K562 (cell line): ENCODE measurements around the gene SP2. TPM values are rescaled to one million over a fixed set of nuclear protein-coding genes. Genes with fewer than 3 reads are reported as not detected.

Experiments used
- ADNP ChIP-seq: fragments of 200-800 bp; sonication (Bioruptor generic); IDR thresholded peaks from 2 replicates; pipeline ENCODE4 v1.6.1; 2016; ENCODE audit warnings: missing genetic modification characterization, missing compliant biosample characterization
- BACH1 ChIP-seq: fragments of 200-800 bp; sonication (Bioruptor generic); IDR thresholded peaks from 2 replicates; pipeline ENCODE4 v1.6.1; 2016; ENCODE audit warnings: missing genetic modification characterization, missing compliant biosample characterization
- CBX5 ChIP-seq: IDR thresholded peaks from 2 replicates; pipeline ENCODE4 v1.6.1; 2014; ENCODE audit warnings: low read depth, borderline replicate concordance
- ETV1 ChIP-seq: fragments of 450-650 bp; conservative IDR thresholded peaks from 2 replicates; pipeline ENCODE4 v1.6.1; 2016; ENCODE audit warnings: missing genetic modification characterization, control low read depth, low read depth, missing compliant biosample characterization
- FOXK1 ChIP-seq: sonication (generic); formaldehyde crosslinking; IDR thresholded peaks from 2 replicates; pipeline ENCODE4 v1.8.0; 2022; ENCODE audit warnings: missing genetic modification reagents, mild to moderate bottlenecking, borderline replicate concordance
- JUN ChIP-seq, 2 experiments: sonication (generic) in 1 of 2; formaldehyde crosslinking in 1 of 2; IDR thresholded peaks; 2 replicates each; pipeline versions ENCODE4 v1.6.1 to v1.8.0; 2012 to 2022; ENCODE audit warnings: borderline replicate concordance in 2 of 2, mild to moderate bottlenecking in 2 of 2, improper control_type of control experiment in 1 of 2, low read depth in 1 of 2, low read length in 1 of 2, missing genetic modification reagents in 1 of 2
- KLF1 ChIP-seq: fragments of 450-650 bp; IDR thresholded peaks from 2 replicates; pipeline ENCODE4 v1.6.1; 2016; ENCODE audit warnings: missing genetic modification characterization, missing compliant biosample characterization
- MAZ ChIP-seq, 2 experiments: fragments of 450-650 bp in 1 of 2; sonication (generic) in 1 of 2; formaldehyde crosslinking; IDR thresholded peaks in 1 of 2; conservative IDR thresholded peaks in 1 of 2; 2 replicates each; pipeline versions ENCODE4 v1.4.0 to v1.5.0; 2020; ENCODE audit warnings: mild to moderate bottlenecking in 1 of 2, missing genetic modification reagents in 1 of 2
- MTF1 ChIP-seq: fragments of 250-450 bp; sonication (Bioruptor Pico); IDR thresholded peaks from 2 replicates; pipeline ENCODE4 v1.9.0; 2021; ENCODE audit warnings: moderate library complexity, mild to moderate bottlenecking, inconsistent platforms, borderline replicate concordance
- STAT5B ChIP-seq: fragments of 250-450 bp; sonication (Bioruptor Pico); IDR thresholded peaks from 2 replicates; pipeline ENCODE4 v1.8.0; 2021; ENCODE audit warnings: mild to moderate bottlenecking, inconsistent platforms
- ZBTB8A ChIP-seq: fragments of 450-650 bp; IDR thresholded peaks from 2 replicates; pipeline ENCODE4 v1.6.1; 2018; ENCODE audit warnings: mild to moderate bottlenecking, moderate library complexity; ENCODE audit not compliant: partially characterized antibody
- ZNF274 ChIP-seq: IDR thresholded peaks from 2 replicates; pipeline ENCODE4 v1.6.1; 2011; ENCODE audit warnings: low read depth, mild to moderate bottlenecking, low read length, moderate library complexity, borderline replicate concordance
- polyA plus RNA-seq, 8 experiments: library from polyadenylated mRNA; depleted of rRNA in 4 of 8; stranded (reverse) in 5 of 8; unstranded in 3 of 8; fragments of >200 nt; fragmentation: Nextera tagmentation in 2 of 8; fragmentation: Illumina TruSeq in 1 of 8; extraction: Ambion mirVana in 2 of 8; extraction: Trizol in 1 of 8; gene quantifications; 2 replicates each; pipeline versions ENCODE4 v1.2.1 to v1.2.3, GENCODE V29; 2011 to 2014; ENCODE audit warnings: inconsistent platforms in 1 of 8, missing spikeins in 1 of 8
- total RNA-seq, 7 experiments: library from RNA; depleted of rRNA in 6 of 7; stranded (reverse); fragments of >200 nt in 6 of 7; fragmentation: Illumina TruSeq in 2 of 7; extraction: Trizol in 2 of 7; gene quantifications; 2 replicates each; pipeline versions ENCODE4 v1.2.1 to v1.2.3, GENCODE V29; 2011 to 2021; ENCODE audit warnings: low replicate concordance in 1 of 7
- TF ChIP-seq, protein P1 (sequence below), 2 experiments: IDR thresholded peaks in 1 of 2; conservative IDR thresholded peaks in 1 of 2; 2 replicates each; pipeline ENCODE4 v1.6.1; 2016; ENCODE audit warnings: low read depth in 2 of 2, mild to moderate bottlenecking in 1 of 2, missing compliant biosample characterization in 1 of 2, missing genetic modification characterization in 1 of 2, moderate library complexity in 1 of 2
- TF ChIP-seq, protein P2 (sequence below): sonication (generic); formaldehyde crosslinking; IDR thresholded peaks from 2 replicates; pipeline ENCODE4 v1.8.0; 2023; ENCODE audit warnings: mild to moderate bottlenecking, missing genetic modification reagents
- TF ChIP-seq, protein P3 (sequence below): IDR thresholded peaks from 3 replicates; pipeline ENCODE4 v1.6.1; 2011; ENCODE audit warnings: borderline replicate concordance, mild to moderate bottlenecking, moderate library complexity; ENCODE audit not compliant: insufficient read length; ENCODE audit errors: extremely low read depth

Gene SP2
- total and polyA plus RNA-seq, 9 of the 15 experiments (the other 6 are each of a cell fraction or from before 2014, with no cell fraction given) = 0.77 to 22.3 (median 2.3) TPM

- TF ChIP-seq, protein P1, sequence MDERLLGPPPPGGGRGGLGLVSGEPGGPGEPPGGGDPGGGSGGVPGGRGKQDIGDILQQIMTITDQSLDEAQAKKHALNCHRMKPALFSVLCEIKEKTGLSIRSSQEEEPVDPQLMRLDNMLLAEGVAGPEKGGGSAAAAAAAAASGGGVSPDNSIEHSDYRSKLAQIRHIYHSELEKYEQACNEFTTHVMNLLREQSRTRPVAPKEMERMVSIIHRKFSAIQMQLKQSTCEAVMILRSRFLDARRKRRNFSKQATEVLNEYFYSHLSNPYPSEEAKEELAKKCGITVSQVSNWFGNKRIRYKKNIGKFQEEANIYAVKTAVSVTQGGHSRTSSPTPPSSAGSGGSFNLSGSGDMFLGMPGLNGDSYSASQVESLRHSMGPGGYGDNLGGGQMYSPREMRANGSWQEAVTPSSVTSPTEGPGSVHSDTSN (CRISPR knock-in tag; IDR thresholded peaks at IDR 0.05; ENCODE audit: low read depth) = peak; percentile 53
- TF ChIP-seq, protein P1 (tag; conservative IDR thresholded peaks at IDR 0.05; ENCODE audit: low read depth) = peak; percentile 83
- TF ChIP-seq FOXK1 (CRISPR knock-in tag) (no peak), ETV1 (tag) (peak; percentile 67), ZBTB8A (no peak), MAZ (CRISPR knock-in tag; conservative IDR thresholded peaks at IDR 0.05 in 1 of 2, IDR thresholded peaks at IDR 0.05 in 1 of 2) (peak; percentile 93 to 96), KLF1 (tag) (peak; percentile 98), ADNP (tag) (no peak), MTF1 (CRISPR knock-in tag) (no peak), STAT5B (CRISPR knock-in tag) (no peak), BACH1 (tag) (peak; percentile 81; the same call in 1 of the 2 replicates), CBX5 (no peak), ZNF274 (no peak), JUN (IDR thresholded peaks at IDR 0.05; ENCODE audit: borderline replicate concordance, low read depth, low read length) (peak; percentile 98), JUN (CRISPR knock-in tag; IDR thresholded peaks at IDR 0.05; ENCODE audit: borderline replicate concordance) (peak; percentile 82; the same call in 1 of the 2 replicates)
- TF ChIP-seq, protein P2, sequence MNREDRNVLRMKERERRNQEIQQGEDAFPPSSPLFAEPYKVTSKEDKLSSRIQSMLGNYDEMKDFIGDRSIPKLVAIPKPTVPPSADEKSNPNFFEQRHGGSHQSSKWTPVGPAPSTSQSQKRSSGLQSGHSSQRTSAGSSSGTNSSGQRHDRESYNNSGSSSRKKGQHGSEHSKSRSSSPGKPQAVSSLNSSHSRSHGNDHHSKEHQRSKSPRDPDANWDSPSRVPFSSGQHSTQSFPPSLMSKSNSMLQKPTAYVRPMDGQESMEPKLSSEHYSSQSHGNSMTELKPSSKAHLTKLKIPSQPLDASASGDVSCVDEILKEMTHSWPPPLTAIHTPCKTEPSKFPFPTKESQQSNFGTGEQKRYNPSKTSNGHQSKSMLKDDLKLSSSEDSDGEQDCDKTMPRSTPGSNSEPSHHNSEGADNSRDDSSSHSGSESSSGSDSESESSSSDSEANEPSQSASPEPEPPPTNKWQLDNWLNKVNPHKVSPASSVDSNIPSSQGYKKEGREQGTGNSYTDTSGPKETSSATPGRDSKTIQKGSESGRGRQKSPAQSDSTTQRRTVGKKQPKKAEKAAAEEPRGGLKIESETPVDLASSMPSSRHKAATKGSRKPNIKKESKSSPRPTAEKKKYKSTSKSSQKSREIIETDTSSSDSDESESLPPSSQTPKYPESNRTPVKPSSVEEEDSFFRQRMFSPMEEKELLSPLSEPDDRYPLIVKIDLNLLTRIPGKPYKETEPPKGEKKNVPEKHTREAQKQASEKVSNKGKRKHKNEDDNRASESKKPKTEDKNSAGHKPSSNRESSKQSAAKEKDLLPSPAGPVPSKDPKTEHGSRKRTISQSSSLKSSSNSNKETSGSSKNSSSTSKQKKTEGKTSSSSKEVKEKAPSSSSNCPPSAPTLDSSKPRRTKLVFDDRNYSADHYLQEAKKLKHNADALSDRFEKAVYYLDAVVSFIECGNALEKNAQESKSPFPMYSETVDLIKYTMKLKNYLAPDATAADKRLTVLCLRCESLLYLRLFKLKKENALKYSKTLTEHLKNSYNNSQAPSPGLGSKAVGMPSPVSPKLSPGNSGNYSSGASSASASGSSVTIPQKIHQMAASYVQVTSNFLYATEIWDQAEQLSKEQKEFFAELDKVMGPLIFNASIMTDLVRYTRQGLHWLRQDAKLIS (CRISPR knock-in tag) = 0 out of 2 replicates have a peak, but pooled peaks have one; percentile 44
- TF ChIP-seq, protein P3, sequence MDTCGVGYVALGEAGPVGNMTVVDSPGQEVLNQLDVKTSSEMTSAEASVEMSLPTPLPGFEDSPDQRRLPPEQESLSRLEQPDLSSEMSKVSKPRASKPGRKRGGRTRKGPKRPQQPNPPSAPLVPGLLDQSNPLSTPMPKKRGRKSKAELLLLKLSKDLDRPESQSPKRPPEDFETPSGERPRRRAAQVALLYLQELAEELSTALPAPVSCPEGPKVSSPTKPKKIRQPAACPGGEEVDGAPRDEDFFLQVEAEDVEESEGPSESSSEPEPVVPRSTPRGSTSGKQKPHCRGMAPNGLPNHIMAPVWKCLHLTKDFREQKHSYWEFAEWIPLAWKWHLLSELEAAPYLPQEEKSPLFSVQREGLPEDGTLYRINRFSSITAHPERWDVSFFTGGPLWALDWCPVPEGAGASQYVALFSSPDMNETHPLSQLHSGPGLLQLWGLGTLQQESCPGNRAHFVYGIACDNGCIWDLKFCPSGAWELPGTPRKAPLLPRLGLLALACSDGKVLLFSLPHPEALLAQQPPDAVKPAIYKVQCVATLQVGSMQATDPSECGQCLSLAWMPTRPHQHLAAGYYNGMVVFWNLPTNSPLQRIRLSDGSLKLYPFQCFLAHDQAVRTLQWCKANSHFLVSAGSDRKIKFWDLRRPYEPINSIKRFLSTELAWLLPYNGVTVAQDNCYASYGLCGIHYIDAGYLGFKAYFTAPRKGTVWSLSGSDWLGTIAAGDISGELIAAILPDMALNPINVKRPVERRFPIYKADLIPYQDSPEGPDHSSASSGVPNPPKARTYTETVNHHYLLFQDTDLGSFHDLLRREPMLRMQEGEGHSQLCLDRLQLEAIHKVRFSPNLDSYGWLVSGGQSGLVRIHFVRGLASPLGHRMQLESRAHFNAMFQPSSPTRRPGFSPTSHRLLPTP = no peak
Observed at GRCh38 chr17:47866941-47867340, 29.1 kb upstream of the SP2 start (continued).
